HepG2 (cell line): ENCODE data around the gene ST6GALNAC4. TPM values are rescaled to one million over a fixed set of nuclear protein-coding genes. Genes with fewer than 3 reads are reported as not detected.

ENCODE experiments used
- ATAC-seq: fragments of 200-7000 bp; cut with Tn5 transposase; 3 replicates; pipeline ENCODE4 v1.9.1; 2020; ENCODE audit warnings: mild to moderate bottlenecking, moderate library complexity
- BruUV-seq: library from RNA; stranded (reverse); fragments of 400-500 nt; replicated peaks from 2 replicates; lab custom pipeline; 2021; lab: Mats Ljungman, UMichigan
- CTCF ChIA-PET: fragments of 300-600 bp; formaldehyde crosslinking; extraction: SDS; loops from one replicate; lab custom pipeline; 2021; ENCODE audit warnings: low total read pairs, inconsistent platforms, low intra/inter-chr PET ratio; lab: Yijun Ruan, JAX
- POLR2A ChIA-PET: fragments of 350-600 bp; sonication (Branson Sonifier 250); formaldehyde crosslinking; loops from one replicate; lab custom pipeline; 2020; ENCODE audit warnings: antibody characterized with exemption, inconsistent platforms; lab: Yijun Ruan, JAX
- DNase-seq: peaks from one replicate; pipeline ENCODE4 v3.0.0-alpha.2; 2015; ENCODE audit warnings: low spot score
- FAIRE-seq: peaks from 3 replicates; lab custom pipeline; 2011; peaks lifted over from hg19 to GRCh38; lab: Jason Lieb, UNC
- H2AFZ ChIP-seq: one replicate; pipeline ENCODE4 v1.6.1; 2011; ENCODE audit warnings: low read length, inconsistent platforms
- H3K27ac ChIP-seq: fragments of 300-600 bp; 3 replicates; pipeline ENCODE4 v1.8.0; 2011; ENCODE audit warnings: mixed run types, mild to moderate bottlenecking, mixed read lengths, low read length, inconsistent platforms; ENCODE audit not compliant: insufficient read depth; ENCODE audit errors: extremely low read length
- H3K27me3 ChIP-seq, 2 experiments: fragments of 200-600 bp in 1 of 2; 2 replicates in 1 of 2; 3 replicates in 1 of 2; pipeline versions ENCODE4 v1.6.0 to v1.8.0; 2011; ENCODE audit warnings: low read length in 2 of 2, mild to moderate bottlenecking in 2 of 2, moderate library complexity in 2 of 2, inconsistent platforms in 1 of 2; ENCODE audit not compliant: insufficient read depth in 2 of 2, control insufficient read depth in 1 of 2
- H3K36me3 ChIP-seq, 2 experiments: fragments of 200-600 bp in 1 of 2; replicated peaks in 1 of 2; 2 replicates in 1 of 2; 3 replicates in 1 of 2; pipeline versions ENCODE4 v1.5.1 to v1.8.0; 2011; ENCODE audit warnings: low read length in 2 of 2, inconsistent platforms in 1 of 2; ENCODE audit not compliant: insufficient read depth in 2 of 2, control insufficient read depth in 1 of 2
- H3K4me1 ChIP-seq: 2 replicates; pipeline ENCODE4 v1.5.1; 2012; ENCODE audit warnings: low read length, inconsistent platforms; ENCODE audit not compliant: insufficient read depth
- H3K4me2 ChIP-seq: 2 replicates; pipeline ENCODE4 v1.6.0; 2011; ENCODE audit warnings: low read depth, low read length, inconsistent platforms
- H3K4me3 ChIP-seq, 3 experiments: fragments of 200-600 bp in 1 of 3; sonication (generic), shearing (Covaris generic) in 1 of 3; replicated peaks in 1 of 3; 2 replicates each; pipeline ENCODE4 v1.5.1; 2011 to 2016; ENCODE audit warnings: low read length in 3 of 3, inconsistent platforms in 2 of 3, low read depth in 2 of 3, mild to moderate bottlenecking in 2 of 3, control low read depth in 1 of 3, mixed read lengths in 1 of 3; ENCODE audit not compliant: insufficient read depth in 1 of 3
- H3K79me2 ChIP-seq: one replicate; pipeline ENCODE4 v1.6.1; 2011; ENCODE audit warnings: low read length, inconsistent platforms; ENCODE audit not compliant: insufficient read depth
- H3K9ac ChIP-seq: 2 replicates; pipeline ENCODE4 v1.6.0; 2011; ENCODE audit warnings: mild to moderate bottlenecking, low read depth, low read length, inconsistent platforms; ENCODE audit not compliant: insufficient read depth
- H3K9me3 ChIP-seq: 2 replicates; pipeline ENCODE4 v1.5.1; 2012; ENCODE audit warnings: mild to moderate bottlenecking, low read length
- H4K20me1 ChIP-seq: 2 replicates; pipeline ENCODE4 v1.6.0; 2011; ENCODE audit warnings: inconsistent platforms, mild to moderate bottlenecking, low read length, moderate library complexity; ENCODE audit not compliant: insufficient read depth
- PITX1 ChIP-seq: sonication (generic); formaldehyde crosslinking; IDR thresholded peaks from 2 replicates; pipeline ENCODE4 v1.5.1; 2020; ENCODE audit warnings: mild to moderate bottlenecking, missing genetic modification reagents
- TAF15 ChIP-seq: fragments of 200-400 bp; formaldehyde crosslinking; IDR thresholded peaks from one replicate; pipeline ENCODE4 v1.6.1; 2018; ENCODE audit warnings: mild to moderate bottlenecking, low read depth, low read length; ENCODE audit not compliant: poor library complexity, severe bottlenecking
- ZMYM3 ChIP-seq: sonication (generic); formaldehyde crosslinking; IDR thresholded peaks from 2 replicates; pipeline ENCODE4 v1.5.1; 2020; ENCODE audit warnings: mild to moderate bottlenecking, missing genetic modification reagents
- WGBS: methylation state at CpG from one replicate; pipeline ENCODE4 v1.1.6; 2017; ENCODE audit warnings: low lambda C conversion rate; 5-methylcytosine and 5-hydroxymethylcytosine counted together
- in situ Hi-C: cut with HindIII; loops from 2 replicates; pipeline ENCODE4 v1.10.0; 2017; ENCODE audit warnings: low pct_unique_long_range_greater_than_20kb; ENCODE audit not compliant: extremely low pct_ligation_motif_present
- intact Hi-C: fragments of 100-400 bp; cut with micrococcal nuclease; formaldehyde crosslinking; loops from one replicate; pipeline ENCODE4 v1.10.0; 2022; ENCODE audit not compliant: unreplicated experiment
- polyA plus RNA-seq, 8 experiments: library from polyadenylated mRNA; depleted of rRNA in 3 of 8; stranded (reverse) in 7 of 8; unstranded in 1 of 8; fragments of >200 nt; fragmentation: Illumina TruSeq in 4 of 8; extraction: Trizol in 4 of 8; gene quantifications; 2 replicates each; pipeline versions ENCODE4 v1.2.1 to v1.2.3, GENCODE V29; 2011 to 2016; ENCODE audit warnings: low read depth in 4 of 8, missing spikeins in 1 of 8, mixed read lengths in 1 of 8; ENCODE audit not compliant: insufficient read depth in 1 of 8
- total RNA-seq, 5 experiments: library from RNA; depleted of rRNA; stranded (reverse); fragments of >200 nt; fragmentation: Illumina TruSeq; extraction: Trizol; gene quantifications; 2 replicates each; pipeline ENCODE4 v1.2.3, GENCODE V29; 2016; ENCODE audit warnings: low read depth in 1 of 5

Gene ST6GALNAC4
- total and polyA plus RNA-seq, 2 of the 13 experiments (the other 11 are each of a cell fraction or from before 2014, with no cell fraction given), result 18.8 to 27.7 TPM

GRCh38 chr9:127860779-127861178, 56.1 kb downstream of the ST6GALNAC4 start:
- no peak overlapping the region for H3K27ac ChIP-seq
- H3K4me1 ChIP-seq, result peaks cover 80% of the 10 kb centered on the region
- ATAC-seq (no peak), DNase-seq (no peak), FAIRE-seq (no peak)
- ChIA-PET CTCF (no interaction called here), POLR2A (no interaction called here)
- H4K20me1 ChIP-seq, result no peaks in the 10 kb centered on the region
- no peaks in the 10 kb centered on the region for H3K79me2 ChIP-seq
- no peaks in the 10 kb centered on the region for H3K36me3 ChIP-seq
- no TSS peak for BruUV-seq
- no peak overlapping the region for H3K4me3 ChIP-seq
- intact Hi-C loops (no loop called here), in situ Hi-C loops (no loop called here)
- no peaks in the 10 kb centered on the region for H3K9me3 ChIP-seq
- H2AFZ ChIP-seq, result no peak overlapping the region
- WGBS, result 83% methylated on average over 11 of the region's 11 CpGs
- H3K27me3 ChIP-seq, result no peaks in the 10 kb centered on the region
- no peak overlapping the region for H3K9ac ChIP-seq
- H3K4me2 ChIP-seq, result no peak overlapping the region
- TF ChIP-seq ZMYM3 (peak; percentile 56), PITX1 (CRISPR knock-in tag) (no peak)

GRCh38 chr9:127860260-127860659, 56.6 kb downstream of the ST6GALNAC4 start:
- Histone ChIP-seq H3K9ac (no peak overlapping the region), H3K9me3 (no peaks in the 10 kb centered on the region), H3K36me3 (no peaks in the 10 kb centered on the region), H3K79me2 (no peaks in the 10 kb centered on the region), H2AFZ (no peak overlapping the region), H3K4me1 (peaks cover 83% of the 10 kb centered on the region), H3K4me3 (no peak overlapping the region), H3K4me2 (no peak overlapping the region), H3K27me3 (no peaks in the 10 kb centered on the region), H4K20me1 (no peaks in the 10 kb centered on the region), H3K27ac (no peak overlapping the region)
- DNase-seq (no peak), FAIRE-seq (no peak), ATAC-seq (no peak)
- ChIA-PET POLR2A (no interaction called here), CTCF (no interaction called here)
- no TSS peak for BruUV-seq
- no peak for TF ChIP-seq TAF15
- WGBS, result 72% methylated on average over 7 of the region's 8 CpGs
- intact Hi-C loops (no loop called here), in situ Hi-C loops (no loop called here)
